HG02588 (cell line): ENCODE results near the gene TXNRD2.
"Not testable (repeated sequence)": the region's sequence is repeated elsewhere in the genome, so short reads cannot be mapped to it uniquely, and the experiment has no call there.

ENCODE experiments used
- ATAC-seq: cut with Tn5 transposase; IDR thresholded peaks from one replicate; pipeline ENCODE4 v1.9.1; 2021; ENCODE audit warnings: mild to moderate bottlenecking, moderate library complexity; ENCODE audit not compliant: unreplicated experiment

The TXNRD2 gene

DNA sequence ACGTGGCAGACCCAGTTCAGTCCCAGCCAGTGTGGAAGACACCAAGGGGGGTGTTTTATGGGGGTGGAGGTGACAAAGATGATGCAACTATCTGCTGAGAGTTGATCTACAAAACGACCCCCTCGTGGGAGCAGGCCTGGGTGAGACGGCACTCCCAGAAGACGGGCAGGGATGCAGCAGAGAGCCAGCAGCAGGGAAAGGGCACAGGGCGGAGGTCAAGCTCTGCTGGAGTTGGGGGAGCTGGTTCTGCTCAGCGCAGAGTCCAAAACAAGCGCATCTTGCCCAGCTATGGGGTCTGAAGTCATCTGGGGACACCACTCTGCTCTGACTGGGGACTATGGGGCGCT lies 90.9 kb downstream of the TXNRD2 start:
- no peak for ATAC-seq

DNA sequence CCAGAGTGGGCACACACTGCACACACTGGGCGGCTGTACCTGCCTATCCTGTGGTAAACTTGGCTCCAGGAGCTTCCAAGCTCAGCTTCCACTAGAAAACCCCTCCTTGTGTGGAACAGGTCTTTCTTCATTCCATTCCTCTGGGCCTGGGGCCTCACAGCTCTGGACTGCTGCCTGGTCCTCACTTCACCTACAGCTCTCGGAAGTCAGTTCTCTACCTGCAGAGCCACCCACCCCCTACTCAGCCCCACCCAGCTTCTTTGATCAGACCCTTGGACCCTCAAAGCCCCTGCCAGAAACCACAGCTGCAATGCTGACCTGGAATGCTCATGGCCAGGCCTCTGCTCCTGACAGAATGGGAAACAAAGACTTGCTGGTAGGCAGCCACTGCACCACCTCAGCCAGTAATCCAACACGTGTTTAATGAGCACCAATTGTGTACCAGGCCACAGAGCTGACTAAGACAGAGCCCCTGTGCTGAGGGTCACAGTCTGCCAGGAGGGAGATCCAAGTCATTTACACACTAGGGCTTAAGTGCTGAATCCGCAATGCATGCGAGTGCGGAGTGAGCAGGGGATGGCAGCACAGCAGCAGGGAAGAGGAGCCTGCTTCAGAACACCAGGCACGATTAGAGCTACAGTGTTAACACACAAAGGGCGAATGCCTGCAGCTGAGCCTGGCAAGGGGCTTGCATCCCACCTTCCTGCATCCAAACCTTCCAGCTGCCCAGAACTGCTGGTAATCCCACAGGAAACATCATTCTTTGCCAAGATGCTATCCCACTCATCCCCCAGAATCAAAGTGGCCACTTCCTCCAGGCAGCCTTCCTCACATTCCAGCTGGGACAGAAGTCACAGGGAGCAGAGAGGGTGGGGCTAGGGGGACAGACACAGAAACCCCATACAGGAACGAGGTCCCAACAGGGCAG lies 91.5 kb downstream of the TXNRD2 start:
- ATAC-seq: no peak

DNA sequence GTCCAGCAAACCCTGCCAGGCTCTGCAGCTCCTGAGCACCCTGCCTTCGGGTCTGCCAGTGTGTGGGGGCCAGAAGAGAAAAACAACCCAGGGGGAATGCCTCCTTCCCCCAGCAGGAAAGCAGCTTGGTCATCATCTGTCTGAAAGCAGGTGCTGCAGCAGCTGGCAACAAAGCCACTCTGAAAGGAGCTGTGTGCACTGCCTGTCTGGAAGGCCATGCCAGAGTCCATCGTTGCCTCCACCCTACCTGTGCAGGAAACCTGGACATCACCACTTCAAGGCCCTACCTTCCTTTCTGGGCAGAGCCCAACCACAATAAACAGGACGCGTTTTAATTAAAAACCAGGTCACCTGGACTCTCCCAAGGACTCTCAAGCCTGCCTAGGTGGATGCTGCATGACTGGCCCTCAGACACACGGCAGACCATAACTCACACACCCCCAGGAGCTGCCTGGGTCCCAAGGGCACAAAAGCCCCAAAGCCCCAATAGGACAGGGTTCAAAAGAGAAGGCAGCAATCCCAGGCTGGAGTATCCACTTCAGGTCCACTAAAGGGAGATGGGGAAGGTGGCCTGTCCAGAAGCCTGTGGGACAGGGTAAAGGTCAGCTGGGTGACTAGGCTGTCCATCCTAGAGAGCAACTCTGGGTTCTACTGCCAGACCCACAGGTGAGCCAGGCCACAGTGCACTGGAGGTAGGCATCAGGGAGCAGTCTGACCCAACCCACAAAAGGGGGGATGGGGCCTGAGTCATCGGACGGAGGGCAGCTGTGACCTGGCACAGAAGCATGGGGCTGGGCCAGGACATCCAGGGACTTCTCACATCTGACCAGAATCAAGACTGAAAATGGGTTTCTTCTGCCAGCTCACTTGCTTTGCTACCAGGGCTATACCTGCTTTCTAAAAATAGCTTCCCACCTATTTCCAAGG lies 93.1 kb downstream of the TXNRD2 start:
- no peak for ATAC-seq

DNA sequence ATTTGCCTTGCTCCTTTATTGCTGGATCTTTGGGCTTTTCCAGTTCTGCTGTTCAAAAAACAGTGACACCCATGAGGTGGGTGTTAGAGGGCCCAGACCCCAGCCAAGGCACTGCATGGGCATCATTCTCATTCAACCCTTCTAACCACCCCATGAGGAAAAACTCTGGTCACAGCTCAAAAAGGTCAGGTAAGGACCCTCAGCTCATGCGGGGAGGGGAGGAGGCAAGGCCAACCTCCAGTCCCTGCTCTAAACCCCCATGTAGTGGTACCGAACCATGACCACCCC lies 94.3 kb downstream of the TXNRD2 start:
- ATAC-seq: no peak

DNA sequence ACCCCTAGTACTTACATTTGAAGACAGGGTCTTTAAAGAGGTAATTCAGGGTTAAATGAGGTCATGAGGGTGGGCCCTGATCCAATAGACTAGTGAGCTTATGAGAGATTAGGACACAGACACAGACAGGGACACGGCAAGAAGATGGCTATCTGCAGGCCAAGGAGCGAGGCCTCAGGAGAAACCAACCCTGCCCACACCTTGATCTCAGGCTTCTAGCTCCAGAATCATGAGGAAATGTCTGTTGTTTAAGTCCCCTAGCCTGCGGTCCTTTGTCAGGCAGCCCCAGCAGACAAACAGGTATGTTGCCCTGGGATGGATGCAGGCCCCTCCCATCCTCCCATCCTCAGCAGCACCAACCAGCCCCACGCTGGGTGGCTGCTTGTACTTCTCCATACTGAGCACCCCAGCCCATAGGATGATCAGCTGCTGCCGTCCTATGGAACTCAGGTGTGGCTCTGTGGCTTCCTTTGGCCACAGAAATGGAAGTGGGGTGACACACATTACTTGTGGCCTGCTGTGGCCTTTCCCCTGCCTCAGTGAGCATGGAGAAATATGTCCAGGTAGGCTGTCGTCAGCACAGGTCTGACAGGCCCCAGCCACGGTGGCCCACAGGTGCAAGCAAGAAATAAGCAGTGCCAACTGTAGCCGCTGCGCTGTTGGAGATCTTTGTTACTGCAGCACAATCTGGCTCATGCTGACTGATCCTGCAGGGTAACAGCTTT lies 94.8 kb downstream of the TXNRD2 start:
- no peak for ATAC-seq

DNA sequence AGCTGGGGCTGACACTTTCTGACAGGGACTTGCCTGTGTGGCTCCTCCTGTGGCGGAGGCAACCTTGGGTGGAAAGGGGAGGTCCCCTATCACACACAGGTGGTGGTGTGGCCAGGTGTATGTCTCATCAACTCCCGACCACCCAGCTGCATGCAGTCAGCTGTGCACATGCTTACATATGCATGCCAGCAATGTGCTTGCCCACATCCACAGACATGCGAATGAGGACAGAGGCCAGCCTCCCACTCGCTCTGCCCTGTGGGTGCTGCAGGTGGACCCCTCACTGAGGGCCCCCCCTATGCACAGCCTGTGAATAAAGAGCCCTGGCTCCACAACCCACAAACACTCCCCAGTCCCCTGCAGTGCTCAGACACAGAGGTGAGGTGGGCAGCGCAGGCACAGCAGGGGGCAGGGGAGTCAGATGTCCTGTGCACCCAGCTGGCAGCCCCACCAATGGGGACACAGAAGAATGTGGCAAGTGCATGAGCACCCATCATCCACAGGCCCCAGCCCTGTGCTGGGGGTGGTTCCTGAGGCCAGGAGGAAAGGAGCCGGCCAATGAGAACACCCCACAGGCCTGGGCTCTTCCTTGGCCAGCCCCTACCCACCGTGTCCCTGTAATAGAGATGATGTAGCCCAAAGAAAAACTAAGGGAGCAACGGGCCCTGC lies 96.4 kb downstream of the TXNRD2 start:
- ATAC-seq: no peak

DNA sequence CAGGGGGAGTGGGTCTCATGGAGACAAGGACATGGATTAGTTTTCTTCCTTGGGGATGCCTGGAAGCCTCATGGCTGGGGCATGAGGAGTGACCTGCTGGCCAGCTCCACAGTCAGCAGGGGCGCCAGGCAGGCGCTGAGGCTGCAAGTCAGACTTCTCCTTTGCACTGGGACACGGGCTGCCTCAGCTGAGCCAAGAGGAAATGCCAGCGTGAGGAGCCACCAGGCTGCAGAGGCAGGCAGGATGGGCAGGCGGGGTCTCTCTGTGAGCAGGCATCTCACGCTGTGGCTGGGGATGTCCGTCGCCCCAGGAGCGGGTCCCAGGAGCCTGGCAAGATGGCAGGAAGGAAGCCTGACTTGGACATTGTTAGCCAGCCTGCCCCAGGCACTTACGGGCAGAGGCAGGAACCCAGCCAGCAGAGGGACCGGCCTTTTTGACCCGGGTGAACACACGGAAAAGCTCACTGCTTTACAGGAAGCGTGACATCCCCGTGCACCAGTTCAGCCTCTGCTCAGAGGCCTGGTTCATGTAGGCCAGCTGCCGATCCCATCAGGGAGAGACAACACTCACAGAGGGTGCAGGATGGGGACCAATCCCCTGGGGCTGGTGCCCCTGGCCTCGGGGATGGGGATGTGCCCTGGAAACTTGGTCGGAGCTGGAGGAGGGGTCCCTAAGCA lies 97.1 kb downstream of the TXNRD2 start:
- no peak for ATAC-seq

DNA sequence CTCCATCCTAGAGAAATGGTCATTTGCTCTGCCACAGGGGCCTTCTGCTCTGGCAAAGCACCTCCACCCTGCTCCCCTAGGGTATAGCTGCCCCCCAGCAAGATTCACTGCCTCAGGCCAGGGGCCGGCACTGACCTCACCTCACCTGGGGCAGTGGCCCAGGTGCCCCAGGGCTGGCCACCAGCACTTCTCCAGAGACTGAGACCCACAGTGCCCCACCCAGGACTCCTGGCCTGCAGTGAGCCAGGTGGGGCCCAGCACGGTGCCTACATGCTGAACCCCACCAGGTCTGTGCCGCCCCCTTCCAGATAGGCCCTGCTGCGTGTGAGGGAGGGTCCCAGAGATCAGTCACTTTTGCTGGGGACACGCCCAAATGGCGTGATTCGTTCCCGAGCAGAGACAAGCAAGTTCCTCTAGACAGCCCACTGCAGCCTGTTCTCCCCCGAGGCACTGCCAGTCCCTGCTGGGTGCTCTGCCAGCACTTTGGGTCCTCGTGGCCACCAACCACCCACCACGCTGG lies 97.7 kb downstream of the TXNRD2 start:
- ATAC-seq: no peak

DNA sequence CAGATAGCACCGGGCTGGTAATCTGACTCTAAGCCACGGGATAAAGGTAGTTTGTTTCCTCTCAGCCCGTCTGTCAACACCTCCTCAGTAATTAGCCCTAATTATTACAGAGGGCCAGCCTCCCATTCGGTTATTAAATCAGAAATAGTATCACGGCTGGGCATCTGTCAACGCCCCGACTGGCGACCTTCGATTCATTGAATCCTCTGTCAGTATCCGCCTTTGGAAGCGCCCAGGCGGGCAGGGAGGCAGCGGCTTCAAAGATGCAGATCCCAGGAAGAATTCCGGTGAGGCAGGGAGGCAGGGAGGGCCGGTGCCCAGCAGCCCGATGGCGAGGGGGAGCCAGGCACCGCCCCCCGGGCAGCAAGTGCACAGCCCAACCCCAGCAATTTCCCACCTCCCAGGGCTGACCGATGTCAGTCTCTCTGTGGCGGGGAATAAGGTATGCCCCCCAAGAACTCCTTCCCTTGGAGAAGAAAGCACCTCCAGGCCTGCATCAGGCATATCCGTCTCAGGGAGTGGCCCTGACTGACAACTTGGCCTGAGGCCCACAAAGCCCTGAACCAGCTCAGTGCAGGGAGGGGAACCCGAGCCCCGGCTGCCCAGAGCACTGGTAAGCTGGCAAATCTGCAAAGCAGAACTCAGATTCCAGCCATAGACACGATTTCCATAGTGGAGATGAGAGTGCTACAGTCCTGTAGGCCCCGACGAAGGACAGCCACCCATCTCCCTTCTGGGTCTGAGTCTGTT lies 98.3 kb downstream of the TXNRD2 start:
- no peak for ATAC-seq

DNA sequence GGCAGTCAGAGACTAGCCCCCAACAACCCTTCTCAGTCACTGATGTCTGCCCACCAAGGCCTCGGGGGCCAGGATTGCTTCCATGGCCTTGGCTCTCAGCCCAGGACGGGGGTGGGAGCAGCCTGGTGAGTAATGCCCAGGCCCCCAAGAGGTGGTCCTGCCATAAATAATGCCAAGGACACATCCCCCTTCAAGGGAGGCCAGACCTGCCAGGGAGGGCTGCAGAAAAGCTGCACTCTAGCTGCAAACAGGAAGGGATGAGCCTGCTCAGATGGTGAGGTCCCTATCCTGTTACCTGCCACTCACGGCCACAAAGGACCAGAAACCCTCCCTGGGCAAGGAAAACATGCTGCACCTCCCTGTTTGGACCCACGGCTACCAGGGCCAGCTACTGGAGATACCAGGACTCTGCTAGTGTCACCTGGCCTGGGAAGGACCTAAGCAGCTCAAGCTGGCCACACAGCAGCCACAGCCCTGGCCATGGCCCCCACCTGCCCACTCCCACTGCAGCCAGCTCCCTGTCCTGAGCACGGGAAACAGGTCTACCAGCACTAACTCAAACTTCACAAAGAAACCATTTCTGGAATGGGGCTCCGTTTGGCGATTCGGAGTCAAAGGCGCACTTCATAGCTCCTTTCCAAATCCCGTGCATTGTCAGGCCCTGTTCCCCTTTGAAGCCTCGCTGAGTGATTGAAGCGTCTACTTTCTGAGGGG lies 99.1 kb downstream of the TXNRD2 start:
- ATAC-seq: no peak

DNA sequence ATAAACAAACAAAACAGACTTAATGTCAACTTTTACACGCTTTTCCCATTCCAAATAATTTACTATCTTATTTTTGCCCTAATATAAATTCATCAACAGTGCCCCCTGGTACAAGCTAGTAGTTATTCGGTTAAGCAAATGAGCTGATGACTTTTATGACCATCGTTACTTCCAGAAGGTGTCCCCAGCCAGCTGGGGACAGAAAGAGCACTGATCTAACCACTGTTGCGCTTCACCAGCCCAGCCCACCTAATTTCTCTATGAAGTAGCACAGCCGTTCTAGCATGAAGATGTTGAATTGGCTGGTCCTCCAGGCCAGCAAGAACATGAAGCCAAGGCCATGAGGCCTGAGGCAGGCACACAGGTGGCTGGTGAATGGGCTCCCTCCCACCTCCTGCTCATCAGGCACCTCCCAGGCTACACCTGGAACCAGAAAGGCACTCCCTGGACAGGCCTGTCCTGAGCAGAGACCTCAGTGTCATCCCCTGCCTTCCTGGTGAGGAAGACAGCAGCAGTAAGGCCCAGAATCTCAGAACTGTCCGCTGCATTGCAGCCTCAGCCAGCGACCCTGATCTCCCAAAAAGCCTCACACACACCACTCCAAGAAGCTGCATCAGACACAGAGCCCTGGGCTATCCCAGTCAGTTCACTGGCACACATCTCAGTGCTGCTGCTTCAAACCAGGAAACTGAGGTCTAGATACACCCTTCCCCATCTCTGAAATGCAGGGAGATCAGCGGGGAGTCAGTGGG lies 99.8 kb downstream of the TXNRD2 start:
- ATAC-seq: no peak

DNA sequence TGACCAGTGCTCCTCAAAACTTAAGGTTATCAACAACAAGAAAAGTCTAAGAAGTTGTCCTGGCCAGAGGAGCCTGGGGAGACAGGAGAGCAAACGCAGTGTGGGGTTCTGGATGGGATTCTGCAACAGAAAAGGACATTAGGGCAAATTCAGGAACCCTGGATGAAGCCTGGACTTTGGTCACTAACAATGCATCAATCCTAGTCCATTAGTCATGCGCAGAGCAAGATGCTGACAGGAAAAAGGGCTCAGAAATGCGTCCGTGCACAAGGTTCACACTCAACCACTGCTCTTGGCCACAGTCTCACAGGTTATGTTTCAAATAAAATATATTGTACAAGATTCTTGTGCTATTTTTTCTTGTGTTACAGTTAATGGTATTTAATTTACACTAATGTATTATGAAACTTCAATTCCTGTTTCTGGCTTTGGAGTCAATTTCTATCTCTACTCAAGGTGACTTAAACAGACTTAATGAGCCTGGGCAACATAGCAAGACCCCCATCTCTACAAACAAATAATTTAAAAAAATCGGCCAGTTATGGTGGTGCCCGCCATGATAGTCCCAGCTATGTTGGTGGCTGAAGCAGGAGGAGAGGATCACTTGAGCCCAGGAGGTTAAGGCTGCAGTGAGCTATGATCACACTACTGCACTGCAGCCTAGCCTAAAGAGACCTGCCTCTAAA lies 100.5 kb downstream of the TXNRD2 start:
- no peak for ATAC-seq

DNA sequence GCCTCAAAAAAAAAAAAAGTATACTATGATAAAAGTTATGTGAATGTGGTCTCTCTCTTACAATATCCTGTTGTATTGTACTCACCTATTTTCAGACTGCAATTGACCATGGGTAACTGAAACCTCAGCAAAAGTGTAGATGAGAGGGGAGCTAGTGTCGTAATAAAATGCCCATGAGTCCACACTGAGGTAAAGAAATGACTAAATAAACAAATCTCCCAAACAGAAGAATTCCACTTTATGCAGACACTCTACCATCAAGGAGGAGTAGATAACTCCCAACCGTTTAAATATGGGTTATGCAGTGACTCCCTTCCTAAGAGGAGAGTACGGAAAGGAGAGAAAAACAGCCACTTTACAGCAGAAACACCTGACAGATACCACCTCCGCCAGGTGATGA lies 101.6 kb downstream of the TXNRD2 start:
- ATAC-seq: no peak

DNA sequence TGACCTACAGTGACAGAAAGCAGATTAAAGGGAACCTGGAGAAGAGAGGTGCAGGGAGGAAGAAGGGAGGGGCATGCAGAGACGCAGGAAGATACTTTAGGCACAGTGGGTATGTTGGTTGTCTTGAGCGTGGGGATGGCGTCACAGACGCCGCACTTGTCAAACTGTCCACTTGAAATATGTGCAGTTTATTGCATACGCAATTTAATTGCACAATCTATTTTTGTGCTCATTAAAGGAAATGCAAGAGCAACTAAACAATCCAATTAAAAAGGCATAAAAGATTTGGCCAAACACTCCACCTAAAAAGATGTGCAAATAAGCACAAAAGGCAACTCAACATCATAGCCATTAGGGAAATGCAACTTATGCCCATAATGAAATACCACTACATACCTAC lies 103.7 kb downstream of the TXNRD2 start:
- ATAC-seq: no peak

DNA sequence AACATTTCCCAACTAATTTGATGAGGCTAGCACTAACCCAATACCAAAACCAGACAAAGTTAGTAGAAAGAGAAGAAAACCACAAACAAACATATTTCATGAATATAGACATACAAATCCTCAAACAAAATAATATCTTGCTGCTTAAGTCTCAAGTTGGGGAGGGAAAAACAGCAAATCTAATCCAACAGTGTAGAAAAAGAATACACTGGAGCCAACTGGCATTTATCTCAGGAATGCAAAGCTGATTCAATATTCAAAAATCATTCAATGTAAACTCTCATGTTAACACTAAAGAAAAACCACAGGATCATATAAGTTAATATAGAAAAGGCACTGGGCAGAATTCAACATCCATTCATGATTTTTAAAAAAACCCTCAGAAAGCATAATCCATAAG lies 105.1 kb downstream of the TXNRD2 start:
- no peak for ATAC-seq

DNA sequence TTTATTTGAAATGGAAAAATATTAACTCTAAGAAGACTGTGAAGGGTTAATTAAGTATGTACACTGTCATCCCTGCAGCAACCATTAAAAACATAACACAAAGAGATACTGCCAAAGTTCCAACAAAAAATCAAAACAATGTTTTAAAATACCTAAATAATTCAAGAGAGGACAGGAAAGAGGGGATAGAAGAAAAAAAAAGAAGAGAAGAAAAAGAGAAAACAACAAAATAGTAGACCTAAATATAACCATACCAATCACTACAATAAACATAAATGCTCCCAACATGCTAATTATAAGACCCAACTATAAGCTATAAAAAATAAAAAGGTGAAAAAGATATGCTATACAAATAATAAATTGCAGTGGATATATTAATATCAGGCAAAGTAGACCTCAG lies 107.0 kb downstream of the TXNRD2 start:
- no peak for ATAC-seq

DNA sequence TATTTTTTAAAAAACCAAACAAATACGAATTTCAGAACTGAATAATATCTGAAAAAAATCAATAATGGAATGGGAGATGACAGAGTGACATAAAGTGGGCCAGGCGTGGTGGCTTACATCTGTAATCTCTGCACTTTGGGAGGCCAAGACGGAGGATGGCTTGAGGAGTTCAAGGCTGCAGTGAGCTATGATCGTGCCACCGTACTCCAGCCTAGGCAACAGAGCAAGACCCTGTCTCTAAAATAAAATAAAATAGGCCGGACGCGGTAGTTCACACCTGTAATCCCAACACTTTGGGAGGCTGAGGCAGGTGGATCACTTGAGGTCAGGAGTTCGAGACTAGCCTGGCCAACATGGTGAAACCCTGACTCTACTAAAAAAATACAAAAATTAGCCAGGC lies 108.3 kb downstream of the TXNRD2 start:
- ATAC-seq: not testable (repeated sequence)
